Body of pancreas (tissue), 4 donors: Measurements from ENCODE around the gene CAPZB. TPM values are rescaled to one million over a fixed set of nuclear protein-coding genes. Genes with fewer than 3 reads are reported as not detected.

Source experiments
- ATAC-seq: fragments of 150-250 bp; one replicate; pipeline ENCODE4 v1.9.1; 2016
- DNase-seq, 4 donors: peaks; one replicate each; pipeline ENCODE4 v3.0.0-alpha.2; 2019
- H3K27ac ChIP-seq, 4 donors: fragments of 200-600 bp; sonication (generic); 1 replicate in 3 of 4; 2 replicates in 1 of 4; pipeline versions ENCODE4 v1.5.1 to v1.6.1; 2016 to 2019; ENCODE audit warnings: mild to moderate bottlenecking in 1 of 4, mixed read lengths in 1 of 4, moderate library complexity in 1 of 4
- H3K27me3 ChIP-seq, 2 donors: fragments of 200-600 bp; sonication (generic); one replicate each; pipeline ENCODE4 v1.6.0; 2016; ENCODE audit warnings: mild to moderate bottlenecking in 1 of 2
- H3K36me3 ChIP-seq, 2 donors: fragments of 200-600 bp; sonication (generic); replicated peaks in 1 of 2; 2 replicates each; pipeline ENCODE4 v1.5.1; 2016; ENCODE audit warnings: low read depth in 2 of 2; ENCODE audit not compliant: insufficient read depth in 1 of 2
- H3K4me1 ChIP-seq: fragments of 200-600 bp; sonication (generic); one replicate; pipeline ENCODE4 v1.6.0; 2016
- H3K4me3 ChIP-seq, 2 donors: fragments of 200-600 bp; sonication (generic); 1 replicate in 1 of 2; 2 replicates in 1 of 2; pipeline ENCODE4 v1.5.1; 2016 to 2019
- H3K9me3 ChIP-seq, 3 donors: fragments of 200-600 bp; sonication (generic); 1 replicate in 2 of 3; 2 replicates in 1 of 3; pipeline ENCODE4 v1.5.1; 2016
- CTCF ChIP-seq, 7 experiments: fragments of 450-650 bp in 4 of 7; fragments of 200-600 bp in 3 of 7; sonication (generic) in 3 of 7; IDR thresholded peaks; one replicate each; pipeline ENCODE4 v1.5.1; 2016 to 2019; ENCODE audit warnings: antibody characterized with exemption in 7 of 7
- POLR2A ChIP-seq, 3 donors: fragments of 450-650 bp; IDR thresholded peaks; one replicate each; pipeline ENCODE4 v1.6.1; 2016; ENCODE audit warnings: antibody characterized with exemption in 3 of 3, mild to moderate bottlenecking in 2 of 3
- whole genome bisulfite sequencing, 2 donors: methylation state at CpG; one replicate each; pipeline ENCODE4 v1.1.5; 2017; 5-methylcytosine and 5-hydroxymethylcytosine counted together
- intact Hi-C: fragments of 100-400 bp; cut with DNase I; formaldehyde crosslinking; loops from one replicate; pipeline ENCODE4 v1.15.1; 2023
- total RNA-seq, 2 donors: library from RNA; depleted of rRNA; stranded (reverse); fragments of >200 nt; gene quantifications; one replicate each; pipeline ENCODE4 v1.1.0, GENCODE V29; 2016

CAPZB gene
- total RNA-seq, 2 donors from 2014 or later = 35.5 to 54.1 TPM

GRCh38 chr1:19409477-19410341 lies 75.6 kb downstream of the CAPZB start:
- no peak for TF ChIP-seq CTCF (IDR thresholded peaks at IDR 0.05)
- TF ChIP-seq POLR2A (IDR thresholded peaks at IDR 0.05) = no peak
- H3K9me3 ChIP-seq = no peaks in the 10 kb centered on the region
- H3K27me3 ChIP-seq = no peaks in the 10 kb centered on the region
- H3K36me3 ChIP-seq = no peaks in the 10 kb centered on the region
- DNase-seq = no peak
- 85 to 93% methylated on average over 7 of the region's 7 CpGs for whole genome bisulfite sequencing, 2 donors
- intact Hi-C loops = no loop called here
- H3K27ac ChIP-seq = no peak overlapping the region
- H3K4me3 ChIP-seq = no peak overlapping the region
- ATAC-seq = no peak
- H3K4me1 ChIP-seq = no peaks in the 10 kb centered on the region

GRCh38 chr1:19407494-19408096 lies 77.7 kb downstream of the CAPZB start:
- WGBS, 2 donors = 78 to 83% methylated on average over 6 to 8 of the region's 8 CpGs
- no peak overlapping the region for H3K27ac ChIP-seq
- H3K4me3 ChIP-seq = no peak overlapping the region
- H3K36me3 ChIP-seq = no peaks in the 10 kb centered on the region
- H3K27me3 ChIP-seq = no peaks in the 10 kb centered on the region
- H3K4me1 ChIP-seq = no peaks in the 10 kb centered on the region
- DNase-seq = no peak
- H3K9me3 ChIP-seq = no peaks in the 10 kb centered on the region
- ATAC-seq = no peak
- intact Hi-C loops = no loop called here
- no peak for TF ChIP-seq POLR2A (IDR thresholded peaks at IDR 0.05)
- TF ChIP-seq CTCF (IDR thresholded peaks at IDR 0.05) = no peak

GRCh38 chr1:19406680-19407079 lies 78.7 kb downstream of the CAPZB start:
- DNase-seq = no peak
- no peaks in the 10 kb centered on the region for H3K36me3 ChIP-seq
- no peak overlapping the region for H3K4me3 ChIP-seq
- H3K4me1 ChIP-seq = no peaks in the 10 kb centered on the region
- H3K9me3 ChIP-seq = no peaks in the 10 kb centered on the region
- no peaks in the 10 kb centered on the region for H3K27me3 ChIP-seq
- intact Hi-C loops = no loop called here
- TF ChIP-seq POLR2A (IDR thresholded peaks at IDR 0.05) = no peak
- TF ChIP-seq CTCF (IDR thresholded peaks at IDR 0.05) = no peak
- H3K27ac ChIP-seq = no peak overlapping the region
- WGBS, 2 donors = 91 to 94% methylated on average over 5 of the region's 5 CpGs
- no peak for ATAC-seq

- intact Hi-C loops = no loop called here
- H3K9me3 ChIP-seq = no peaks in the 10 kb centered on the region
- no peak overlapping the region for H3K27ac ChIP-seq
- no peak for TF ChIP-seq POLR2A (IDR thresholded peaks at IDR 0.05)
- TF ChIP-seq CTCF (IDR thresholded peaks at IDR 0.05) = no peak
- no peaks in the 10 kb centered on the region for H3K4me1 ChIP-seq
- no peaks in the 10 kb centered on the region for H3K36me3 ChIP-seq
- H3K27me3 ChIP-seq = no peaks in the 10 kb centered on the region
- no peak for DNase-seq
- no peak for ATAC-seq
- H3K4me3 ChIP-seq = no peak overlapping the region
- 85 to 87% methylated on average over 22 of the region's 22 CpGs for WGBS, 2 donors
Observed at GRCh38 chr1:19405761-19406487, 79.4 kb downstream of the CAPZB start.
